ENCODE results near the gene TAOK3. TPM values are rescaled to one million over a fixed set of nuclear protein-coding genes. Genes with fewer than 3 reads are reported as not detected.

The TAOK3 gene
- total and polyA plus RNA-seq, 2 of the 8 experiments (the other 6 are each of a cell fraction or from before 2014, with no cell fraction given): 5.2 to 9.3 TPM

- Histone ChIP-seq H4K91ac (replicated peaks; ENCODE audit: insufficient read length, low read length) (peak within 1 kb of the TSS; percentile 73), H3K4me1 (replicated peaks in 1 of 4; ENCODE audit: control insufficient read depth in 3 of 4, insufficient read depth in 4 of 4, low read length in 3 of 4) (peaks cover 0 to 3% (median under 1%) of the 10 kb centered on the region in 4 experiments; a peak in 4 of 7 replicates), H4K8ac (ENCODE audit: extremely low read depth, insufficient read depth, low read length) (peak within 1 kb of the TSS; percentile 93), H3K9me3 (ENCODE audit: insufficient read depth in 2 of 2, low read depth in 1 of 2, low read length in 1 of 2) (no peaks in the 10 kb centered on the region), H2BK12ac (ENCODE audit: low read depth, low read length) (0 out of 2 replicates have a peak within 1 kb of the TSS, but pooled peaks have one; percentile 17), H2BK5ac (ENCODE audit: low read depth, low read length) (peak within 1 kb of the TSS; percentile 74; the same call in 1 of the 2 replicates), H2AK5ac (ENCODE audit: low read depth, low read length) (no peak within 1 kb of the TSS), H3K18ac (ENCODE audit: extremely low read depth, low read length) (peak within 1 kb of the TSS; percentile 87), H3K27ac (ENCODE audit: low read depth, low read length) (peak within 1 kb of the TSS; percentile 78), H3K79me2 (ENCODE audit: control insufficient read depth in 1 of 2, insufficient read depth in 2 of 2, low read length in 2 of 2) (peaks cover 8 to 45% of the 10 kb centered on the region in 2 experiments), H3K4me3 (ENCODE audit: extremely low read depth in 1 of 4, insufficient read depth in 2 of 4, low read depth in 3 of 4, low read length in 4 of 4) (peak within 1 kb of the TSS; percentile 86 to 97 (median 91)), H3K56ac (replicated peaks; ENCODE audit: insufficient read length, low read depth, low read length) (peak within 1 kb of the TSS; percentile 77), H3K27me3 (replicated peaks in 1 of 4; ENCODE audit: control insufficient read depth in 3 of 4, extremely low read depth in 1 of 4, insufficient read depth in 3 of 4, low read length in 3 of 4) (no peaks in the 10 kb centered on the region), H4K20me1 (replicated peaks in 1 of 2; ENCODE audit: control insufficient read depth in 1 of 2, insufficient read depth in 2 of 2, low read length in 2 of 2) (peaks cover 5 to 6% of the 10 kb centered on the region in 2 experiments), H3K36me3 (ENCODE audit: control insufficient read depth in 2 of 4, insufficient read depth in 4 of 4, low read length in 3 of 4) (peaks cover 11 to 37% (median 23%) of the 10 kb centered on the region in 4 experiments; a peak in 7 of 8 replicates), H2AFZ (ENCODE audit: low read length) (peak within 1 kb of the TSS; percentile 43; the same call in 1 of the 2 replicates), H3K23ac (ENCODE audit: insufficient read length) (no peak within 1 kb of the TSS), H3K4ac (replicated peaks; ENCODE audit: insufficient read length, low read depth, low read length) (peak within 1 kb of the TSS; percentile 83), H3K9ac (replicated peaks in 1 of 4; ENCODE audit: extremely low read depth in 1 of 4, low read depth in 3 of 4, low read length in 3 of 4) (peak within 1 kb of the TSS; percentile 83 to 96 (median 88)), H3K23me2 (ENCODE audit: low read depth, low read length) (peaks cover 11% of the 10 kb centered on the region; the same call in 1 of the 2 replicates), H3K14ac (ENCODE audit: insufficient read length) (no peak within 1 kb of the TSS), H3K4me2 (ENCODE audit: insufficient read depth in 1 of 2, low read depth in 2 of 2, low read length in 2 of 2) (peak within 1 kb of the TSS; percentile 73 to 79), H2BK120ac (replicated peaks; ENCODE audit: low read depth, low read length) (peak within 1 kb of the TSS; percentile 75), H3K79me1 (ENCODE audit: low read depth, low read length) (no peaks in the 10 kb centered on the region; the same call in none of the 2 replicates), H2BK20ac (ENCODE audit: low read length) (no peak within 1 kb of the TSS), H4K5ac (ENCODE audit: insufficient read length, low read depth, low read length) (peak within 1 kb of the TSS; percentile 51), H2BK15ac (ENCODE audit: low read length) (peak within 1 kb of the TSS; percentile 36; the same call in 1 of the 2 replicates)
- FAIRE-seq (no peak), DNase-seq (ENCODE audit: low read depth in 1 of 2, low spot score in 2 of 2) (peak; percentile 60 to 88)
- 4% methylated on average over 54 of the region's 70 CpGs; no CpG with 5 or more reads in 1 of the 2 experiments for whole genome bisulfite sequencing, 2 experiments (ENCODE audit: extremely low coverage in 1 of 2, insufficient coverage in 1 of 2, insufficient read length in 1 of 2, insufficient replicate concordance in 2 of 2, low coverage in 1 of 2, low lambda C conversion rate in 2 of 2, missing lambda C conversion rate in 1 of 2)
- ChIA-PET CTCF (ENCODE audit: partially characterized antibody) (interaction anchor here (1.1 to 5.0 kb wide), 4 partner anchors 12 to 240 kb away, joined by 3 to 24 read pairs (median 6); partner anchors contain the start of gene SUDS3), POLR2A (ENCODE audit: partially characterized antibody) (interaction anchor here (0.6 to 10.2 kb wide), 16 partner anchors 11 to 241 kb away, joined by 3 to 130 read pairs (median 4); partner anchors contain the start of genes SUDS3, VSIG10 and WSB2)
- TF ChIP-seq POLR2A (IDR thresholded peaks at IDR 0.05; ENCODE audit: control extremely low read depth in 1 of 2, low read depth in 2 of 2, low read length in 2 of 2) (peak; percentile 50 to 68), CTCF (IDR thresholded peaks at IDR 0.05; ENCODE audit: control extremely low read depth in 1 of 3, insufficient read depth in 1 of 3, low read depth in 1 of 3, low read length in 3 of 3) (0 out of 4 replicates have a peak, but pooled peaks of 1 of the 3 experiments have one; percentile 6), TAF7 (optimal IDR thresholded peaks at IDR 0.05; ENCODE audit: borderline replicate concordance, low read depth, low read length) (no peak), SP2 (IDR thresholded peaks at IDR 0.05; ENCODE audit: low read length) (no peak), POU5F1 (IDR thresholded peaks at IDR 0.05; ENCODE audit: low read depth, low read length) (no peak), SP4 (IDR thresholded peaks at IDR 0.05; ENCODE audit: low read length) (no peak), JUN (IDR thresholded peaks at IDR 0.05; ENCODE audit: low read depth, low read length) (no peak), RFX5 (IDR thresholded peaks at IDR 0.05; ENCODE audit: borderline replicate concordance, low read depth, low read length) (no peak)
These were observed 236.7 kb downstream of the TAOK3 start, which contains the start of gene PEBP1 for GRCh38 chr12:118135788-118136558. Gene PEBP1, plus strand, starts transcription at chr12:118136124. Its CDS starts 86 bp downstream, at chr12:118136210.
